BJ (cell line): ENCODE results near the gene UBQLNL. TPM values are rescaled to one million over a fixed set of nuclear protein-coding genes. Genes with fewer than 3 reads are reported as not detected.

Source experiments
- CTCF ChIA-PET: fragments of 350-600 bp; formaldehyde crosslinking; extraction: SDS; loops from one replicate; lab custom pipeline; 2021; ENCODE audit warnings: antibody characterized with exemption, inconsistent platforms; lab: Yijun Ruan, JAX
- POLR2A ChIA-PET: fragments of 300-600 bp; sonication (Branson Sonifier 250); formaldehyde crosslinking; extraction: SDS; loops from one replicate; lab custom pipeline; 2021; ENCODE audit warnings: antibody characterized with exemption; lab: Charles Lee
- DNase-seq: peaks from one replicate; pipeline ENCODE4 v3.0.0-alpha.2; 2011; ENCODE audit warnings: low read depth
- H3K27me3 ChIP-seq: 2 replicates; pipeline ENCODE4 v1.6.0; 2011; ENCODE audit warnings: low read length; ENCODE audit not compliant: control insufficient read depth, insufficient read depth
- H3K36me3 ChIP-seq: 2 replicates; pipeline ENCODE4 v1.5.1; 2011; ENCODE audit warnings: low read length; ENCODE audit not compliant: control insufficient read depth, insufficient read depth
- H3K4me3 ChIP-seq: 2 replicates; pipeline ENCODE4 v1.5.1; 2011; ENCODE audit warnings: low read depth, mild to moderate bottlenecking, control low read depth, low read length
- polyA plus RNA-seq: library from polyadenylated mRNA; depleted of rRNA; stranded (reverse); fragments of >200 nt; gene quantifications from 2 replicates; pipeline ENCODE4 v1.2.3, GENCODE V29; 2011
- TF ChIP-seq, protein P1 (sequence below): IDR thresholded peaks from 2 replicates; pipeline ENCODE4 v1.5.1; 2011; ENCODE audit warnings: low read depth, mild to moderate bottlenecking, control low read depth, inconsistent platforms, low read length, moderate library complexity; ENCODE audit not compliant: insufficient read depth

The UBQLNL gene
- polyA plus RNA-seq, 1 experiment = 0.31 TPM

DNA sequence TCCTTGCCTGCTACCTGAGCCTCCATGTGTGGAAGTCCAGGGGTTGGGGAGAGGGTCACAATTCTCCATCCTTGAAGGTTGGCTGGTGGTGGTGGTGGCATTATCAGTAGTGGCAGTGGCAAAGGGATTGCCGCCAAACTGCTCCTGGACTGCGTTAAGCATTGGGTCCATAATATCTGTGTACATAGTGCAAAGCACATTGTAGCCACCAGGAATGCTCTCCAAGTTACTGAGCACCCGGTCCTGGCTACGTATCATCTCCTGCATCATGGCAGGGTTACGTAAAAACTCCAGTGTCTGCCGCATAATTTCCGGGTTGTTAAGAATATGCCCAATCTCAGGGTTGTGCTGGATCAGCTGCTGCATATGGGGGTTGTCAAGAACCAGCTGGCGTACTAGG, 7.9 kb downstream of the UBQLNL start:
- TF ChIP-seq, protein P1, sequence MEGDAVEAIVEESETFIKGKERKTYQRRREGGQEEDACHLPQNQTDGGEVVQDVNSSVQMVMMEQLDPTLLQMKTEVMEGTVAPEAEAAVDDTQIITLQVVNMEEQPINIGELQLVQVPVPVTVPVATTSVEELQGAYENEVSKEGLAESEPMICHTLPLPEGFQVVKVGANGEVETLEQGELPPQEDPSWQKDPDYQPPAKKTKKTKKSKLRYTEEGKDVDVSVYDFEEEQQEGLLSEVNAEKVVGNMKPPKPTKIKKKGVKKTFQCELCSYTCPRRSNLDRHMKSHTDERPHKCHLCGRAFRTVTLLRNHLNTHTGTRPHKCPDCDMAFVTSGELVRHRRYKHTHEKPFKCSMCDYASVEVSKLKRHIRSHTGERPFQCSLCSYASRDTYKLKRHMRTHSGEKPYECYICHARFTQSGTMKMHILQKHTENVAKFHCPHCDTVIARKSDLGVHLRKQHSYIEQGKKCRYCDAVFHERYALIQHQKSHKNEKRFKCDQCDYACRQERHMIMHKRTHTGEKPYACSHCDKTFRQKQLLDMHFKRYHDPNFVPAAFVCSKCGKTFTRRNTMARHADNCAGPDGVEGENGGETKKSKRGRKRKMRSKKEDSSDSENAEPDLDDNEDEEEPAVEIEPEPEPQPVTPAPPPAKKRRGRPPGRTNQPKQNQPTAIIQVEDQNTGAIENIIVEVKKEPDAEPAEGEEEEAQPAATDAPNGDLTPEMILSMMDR = no peak
- Histone ChIP-seq H3K27me3 (no peaks in the 10 kb centered on the region), H3K36me3 (no peaks in the 10 kb centered on the region), H3K4me3 (no peak overlapping the region)
- ChIA-PET CTCF (no interaction called here), POLR2A (no interaction called here)
- DNase-seq = no peak

GRCh38 chr11:5507933-5508305, 8.6 kb downstream of the UBQLNL start:
- TF ChIP-seq, protein P1 = no peak
- no peaks in the 10 kb centered on the region for H3K27me3 ChIP-seq
- ChIA-PET POLR2A (no interaction called here), CTCF (interaction anchor here (0.7 kb wide), 1 partner anchor 11 kb away, joined by 3 read pairs; no protein-coding TSS in a partner anchor)
- no peak for DNase-seq
- no peak overlapping the region for H3K4me3 ChIP-seq
- no peaks in the 10 kb centered on the region for H3K36me3 ChIP-seq

GRCh38 chr11:5507177-5507932, 9.1 kb downstream of the UBQLNL start:
- CTCF ChIA-PET = interaction anchor here (0.7 kb wide), 1 partner anchor 10 kb away, joined by 3 read pairs; no protein-coding TSS in a partner anchor
- no peak for DNase-seq
- POLR2A ChIA-PET = no interaction called here
- no peaks in the 10 kb centered on the region for H3K27me3 ChIP-seq
- no peak overlapping the region for H3K4me3 ChIP-seq
- TF ChIP-seq, protein P1 = no peak
- no peaks in the 10 kb centered on the region for H3K36me3 ChIP-seq

DNA sequence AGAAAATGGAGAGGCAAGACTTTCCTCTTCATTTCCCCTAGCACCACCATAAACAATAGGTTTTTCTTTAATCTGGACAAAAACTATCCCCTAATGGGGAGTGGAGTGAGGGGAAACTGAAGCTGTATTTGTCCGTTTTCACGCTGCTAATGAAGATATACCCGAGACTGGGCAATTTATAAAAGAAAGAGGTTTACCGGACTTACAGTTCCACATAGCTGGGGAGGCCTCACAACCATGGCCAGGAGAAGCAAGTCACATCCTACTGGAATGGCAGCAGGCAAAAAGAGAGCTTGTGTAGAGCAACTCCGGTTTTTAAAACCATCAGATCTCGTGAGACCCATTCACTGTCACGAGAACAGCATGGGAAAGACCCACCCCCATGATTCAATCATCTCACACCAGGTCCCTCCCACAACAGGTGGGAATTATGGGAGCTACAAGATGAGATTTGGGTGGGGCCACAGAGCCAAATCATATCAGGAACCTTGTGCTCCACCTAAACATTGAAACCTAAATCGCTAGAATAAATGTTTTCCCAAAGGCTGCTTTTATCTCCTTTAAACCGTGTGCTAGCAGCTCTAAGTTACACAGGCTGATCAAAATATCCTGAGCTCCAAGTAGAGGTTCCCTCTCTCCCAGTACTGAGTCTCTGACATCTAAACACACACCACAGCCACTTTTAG, 11.0 kb downstream of the UBQLNL start:
- H3K36me3 ChIP-seq = no peaks in the 10 kb centered on the region
- H3K4me3 ChIP-seq = no peak overlapping the region
- TF ChIP-seq, protein P1 = no peak
- ChIA-PET CTCF (no interaction called here), POLR2A (no interaction called here)
- DNase-seq = no peak
- H3K27me3 ChIP-seq = no peaks in the 10 kb centered on the region

DNA sequence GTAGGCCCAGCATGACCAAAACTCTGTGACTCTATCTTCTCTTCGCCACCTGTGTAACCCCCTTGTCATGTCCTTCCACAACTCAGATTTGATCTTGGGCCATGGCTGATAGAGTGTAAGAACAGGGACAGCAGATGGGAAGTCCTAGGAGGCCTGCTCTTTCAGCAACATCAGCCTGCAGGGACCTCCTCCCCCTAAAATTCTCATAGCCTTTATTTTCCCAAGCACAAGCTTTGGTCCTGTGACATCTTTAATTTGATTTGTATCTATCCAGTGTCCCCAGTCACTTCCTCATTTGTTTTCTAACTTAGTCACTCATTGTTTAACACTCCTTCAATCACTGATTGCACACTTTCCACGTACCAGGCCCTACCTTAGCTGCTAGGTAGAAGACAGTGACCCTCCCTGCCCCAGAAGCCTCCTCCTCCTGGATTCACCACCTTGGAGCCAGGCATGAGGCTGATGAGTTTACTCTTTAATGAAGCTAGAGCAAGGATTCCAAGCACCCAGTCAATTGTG, 12.0 kb downstream of the UBQLNL start:
- DNase-seq = no peak

More for the DNA sequence above, 12.0 kb downstream of the UBQLNL start:
- Histone ChIP-seq H3K4me3 (no peak overlapping the region), H3K27me3 (no peaks in the 10 kb centered on the region), H3K36me3 (no peaks in the 10 kb centered on the region)
- POLR2A ChIA-PET = no interaction called here
- TF ChIP-seq, protein P1 = no peak
- CTCF ChIA-PET = no interaction called here
